ENCODE data around the gene CCDC78. TPM values are rescaled to one million over a fixed set of nuclear protein-coding genes. Genes with fewer than 3 reads are reported as not detected.

The CCDC78 gene
- polyA plus RNA-seq (2012; ENCODE audit: missing spikeins), result 10.1 TPM

DNA sequence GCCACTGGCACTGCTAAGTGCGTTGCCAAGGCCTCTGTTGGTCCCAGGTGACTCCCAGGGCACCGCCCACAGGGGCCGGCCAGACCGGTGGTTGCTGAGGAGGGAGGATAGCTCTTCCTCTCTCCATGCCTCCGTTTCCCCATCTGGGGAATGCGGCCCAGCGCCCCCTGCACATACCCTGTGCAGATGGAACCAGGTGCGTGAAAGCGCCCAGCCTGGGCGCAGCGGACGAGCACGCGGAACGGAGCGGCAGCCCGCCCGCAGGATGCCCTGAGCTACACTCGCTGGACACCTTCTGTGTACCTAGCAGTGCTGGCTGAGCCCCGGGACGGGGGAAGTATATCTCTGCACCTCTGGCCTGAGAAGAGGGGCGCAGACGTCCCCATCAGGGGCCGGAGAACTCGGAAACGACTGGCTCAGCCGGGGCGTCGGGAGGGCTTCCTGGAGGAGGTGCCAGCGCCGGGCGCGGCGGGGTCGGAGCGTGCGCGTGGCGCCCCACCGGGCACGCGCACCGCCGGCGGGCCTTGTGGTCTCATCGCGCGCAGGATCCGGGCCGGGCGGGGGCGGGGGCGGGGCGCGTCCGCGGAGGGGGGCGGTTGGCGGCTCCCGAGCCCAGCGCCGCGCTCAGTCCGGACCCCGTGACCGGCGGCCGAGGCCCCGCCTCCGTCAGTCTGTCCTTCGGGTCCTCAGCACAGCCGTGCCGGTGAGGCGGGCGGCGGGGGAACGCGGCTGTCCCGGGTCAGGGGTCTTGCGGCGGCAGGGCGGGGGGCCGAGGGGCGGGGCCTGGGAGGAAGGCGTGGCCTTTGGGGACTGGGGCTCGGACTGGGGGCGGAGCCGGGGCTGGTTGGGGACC lies at the start of gene CCDC78, which contains the start of gene HAGHL:
CCDC78 (minus strand) TSS at position 6 of the 853 bp plus-strand sequence. CDS start 76 bp downstream, outside the sequence.
HAGHL (plus strand) TSS at position 669 of the 853 bp plus-strand sequence. CDS start 404 bp downstream, outside the sequence.
- no peak for TF ChIP-seq POLR2AphosphoS5 (IDR thresholded peaks at IDR 0.05; ENCODE audit: low read depth, low read length)
- no peak for TF ChIP-seq POLR2A (IDR thresholded peaks at IDR 0.05; ENCODE audit: low read depth, low read length)
- TF ChIP-seq TAF1 (IDR thresholded peaks at IDR 0.05; ENCODE audit: borderline replicate concordance, low read depth, low read length), result no peak
- peak; percentile 82 for FAIRE-seq

GRCh38 chr16:775236-775796 lies 49.1 kb upstream of the CCDC78 start:
- TF ChIP-seq TAF1 (IDR thresholded peaks at IDR 0.05; ENCODE audit: borderline replicate concordance, low read depth, low read length) (no peak), POLR2A (IDR thresholded peaks at IDR 0.05; ENCODE audit: low read depth, low read length) (no peak), POLR2AphosphoS5 (IDR thresholded peaks at IDR 0.05; ENCODE audit: low read depth, low read length) (no peak)
- no peak for DNase-seq (ENCODE audit: insufficient read length)
- FAIRE-seq, result no peak

More for the DNA sequence above, at the start of gene CCDC78, which contains the start of gene HAGHL:
- peak; percentile 82 for DNase-seq (ENCODE audit: insufficient read length)

- no peak for DNase-seq (ENCODE audit: insufficient read length)
- TF ChIP-seq POLR2A (IDR thresholded peaks at IDR 0.05; ENCODE audit: low read depth, low read length) (no peak), POLR2AphosphoS5 (IDR thresholded peaks at IDR 0.05; ENCODE audit: low read depth, low read length) (no peak), TAF1 (IDR thresholded peaks at IDR 0.05; ENCODE audit: borderline replicate concordance, low read depth, low read length) (no peak)
- FAIRE-seq, result no peak
These were observed 48.1 kb upstream of the CCDC78 start for GRCh38 chr16:774086-775001.

GRCh38 chr16:772959-773358 lies 46.7 kb upstream of the CCDC78 start:
- FAIRE-seq, result no peak
- no peak for TF ChIP-seq POLR2AphosphoS5 (IDR thresholded peaks at IDR 0.05; ENCODE audit: low read depth, low read length)
- TF ChIP-seq TAF1 (IDR thresholded peaks at IDR 0.05; ENCODE audit: borderline replicate concordance, low read depth, low read length), result no peak
- no peak for TF ChIP-seq POLR2A (IDR thresholded peaks at IDR 0.05; ENCODE audit: low read depth, low read length)
- no peak for DNase-seq (ENCODE audit: insufficient read length)

DNA sequence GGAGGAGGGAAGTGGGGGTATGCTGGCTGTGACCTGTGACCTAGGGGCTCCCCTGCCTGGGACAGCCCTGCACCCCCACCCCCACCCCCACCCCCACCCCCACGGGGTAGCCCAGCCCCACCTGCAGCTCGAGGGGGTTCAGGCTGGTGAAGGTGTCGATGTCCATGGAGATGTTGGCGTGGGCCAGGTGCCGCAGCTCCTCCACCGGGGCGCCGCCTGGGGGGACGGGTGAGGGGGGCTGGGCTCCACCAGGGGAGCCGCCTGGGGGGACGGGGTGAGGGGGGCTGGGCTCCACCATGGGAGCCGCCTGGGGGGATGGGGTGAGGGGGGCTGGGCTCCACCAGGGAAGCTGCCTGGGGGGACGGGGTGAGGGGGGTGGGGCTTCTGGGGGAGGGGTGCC lies 44.2 kb upstream of the CCDC78 start:
- DNase-seq (ENCODE audit: insufficient read length), result no peak
- no peak for TF ChIP-seq POLR2AphosphoS5 (IDR thresholded peaks at IDR 0.05; ENCODE audit: low read depth, low read length)
- TF ChIP-seq POLR2A (IDR thresholded peaks at IDR 0.05; ENCODE audit: low read depth, low read length), result no peak
- TF ChIP-seq TAF1 (IDR thresholded peaks at IDR 0.05; ENCODE audit: borderline replicate concordance, low read depth, low read length), result no peak
- FAIRE-seq, result no peak

DNA sequence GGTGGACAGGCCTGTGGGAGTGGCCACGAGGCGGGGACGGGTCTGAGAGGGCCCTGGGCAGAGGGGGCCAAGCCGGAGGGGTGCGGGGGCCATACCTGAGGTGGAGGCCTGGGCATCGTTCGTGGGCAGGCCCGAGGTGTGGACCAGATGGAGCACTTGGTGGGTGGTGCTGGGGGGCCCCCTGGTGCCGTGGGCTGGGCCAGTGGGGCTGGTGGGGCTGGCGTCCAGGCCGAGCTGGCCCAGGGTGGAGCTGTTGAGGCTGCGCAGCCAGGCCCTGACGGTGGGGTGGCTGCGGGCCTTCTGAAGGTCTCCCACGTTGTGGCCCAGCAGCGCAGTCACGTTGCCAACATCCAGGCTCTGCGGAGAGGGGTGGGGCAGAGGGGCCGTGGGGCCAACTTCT lies 43.7 kb upstream of the CCDC78 start:
- DNase-seq (ENCODE audit: insufficient read length) (no peak), FAIRE-seq (no peak)
- no peak for TF ChIP-seq POLR2AphosphoS5 (IDR thresholded peaks at IDR 0.05; ENCODE audit: low read depth, low read length)
- TF ChIP-seq POLR2A (IDR thresholded peaks at IDR 0.05; ENCODE audit: low read depth, low read length), result no peak
- no peak for TF ChIP-seq TAF1 (IDR thresholded peaks at IDR 0.05; ENCODE audit: borderline replicate concordance, low read depth, low read length)

GRCh38 chr16:769184-769784 lies 43.0 kb upstream of the CCDC78 start:
- TF ChIP-seq POLR2A (IDR thresholded peaks at IDR 0.05; ENCODE audit: low read depth, low read length) (no peak), TAF1 (IDR thresholded peaks at IDR 0.05; ENCODE audit: borderline replicate concordance, low read depth, low read length) (no peak), POLR2AphosphoS5 (IDR thresholded peaks at IDR 0.05; ENCODE audit: low read depth, low read length) (no peak)
- no peak for FAIRE-seq
- no peak for DNase-seq (ENCODE audit: insufficient read length)

GRCh38 chr16:768428-768827 lies 42.2 kb upstream of the CCDC78 start:
- no peak for FAIRE-seq
- DNase-seq (ENCODE audit: insufficient read length), result no peak
- TF ChIP-seq POLR2A (IDR thresholded peaks at IDR 0.05; ENCODE audit: low read depth, low read length), result no peak
- no peak for TF ChIP-seq POLR2AphosphoS5 (IDR thresholded peaks at IDR 0.05; ENCODE audit: low read depth, low read length)
- TF ChIP-seq TAF1 (IDR thresholded peaks at IDR 0.05; ENCODE audit: borderline replicate concordance, low read depth, low read length), result no peak

DNA sequence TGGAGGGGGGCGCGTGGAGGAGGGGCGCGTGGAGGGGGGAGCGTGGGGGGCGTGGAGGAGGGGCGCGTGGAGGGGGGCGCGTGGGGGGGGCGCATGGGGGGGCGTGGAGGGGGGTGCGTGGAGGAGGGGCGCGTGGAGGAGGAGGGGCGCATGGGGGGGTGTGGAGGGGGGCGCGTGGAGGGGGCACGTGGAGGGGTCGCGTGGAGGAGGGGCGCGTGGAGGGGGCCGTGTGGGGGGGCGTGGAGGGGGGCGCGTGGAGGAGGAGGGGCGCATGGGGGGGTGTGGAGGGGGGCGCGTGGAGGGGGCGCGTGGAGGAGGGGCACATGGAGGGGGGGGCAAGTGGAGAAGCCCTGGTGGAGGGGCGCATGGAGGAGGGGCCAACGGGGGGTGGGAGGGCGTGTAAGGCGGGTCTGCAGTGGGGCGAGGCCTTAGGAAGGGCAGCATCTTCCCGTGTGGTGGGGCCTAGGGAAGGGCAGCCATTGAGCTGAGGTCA lies 41.5 kb upstream of the CCDC78 start:
- FAIRE-seq, result no peak
- no peak for DNase-seq (ENCODE audit: insufficient read length)
- TF ChIP-seq TAF1 (IDR thresholded peaks at IDR 0.05; ENCODE audit: borderline replicate concordance, low read depth, low read length) (no peak), POLR2A (IDR thresholded peaks at IDR 0.05; ENCODE audit: low read depth, low read length) (no peak), POLR2AphosphoS5 (IDR thresholded peaks at IDR 0.05; ENCODE audit: low read depth, low read length) (no peak)

- TF ChIP-seq TAF1 (IDR thresholded peaks at IDR 0.05; ENCODE audit: borderline replicate concordance, low read depth, low read length), result no peak
- TF ChIP-seq POLR2AphosphoS5 (IDR thresholded peaks at IDR 0.05; ENCODE audit: low read depth, low read length), result no peak
- no peak for TF ChIP-seq POLR2A (IDR thresholded peaks at IDR 0.05; ENCODE audit: low read depth, low read length)
- DNase-seq (ENCODE audit: insufficient read length), result no peak
- no peak for FAIRE-seq
These were observed 40.8 kb upstream of the CCDC78 start for GRCh38 chr16:766820-767640.
